ENCODE measurements around the gene FBXW11.

Gene FBXW11

GRCh38 chr5:171841984-171842776, 164.3 kb downstream of the FBXW11 start:
- DNase-seq (ENCODE audit: low spot score), result no peak

- DNase-seq (ENCODE audit: low spot score), result no peak
Observed at GRCh38 chr5:171840711-171841522, 165.5 kb downstream of the FBXW11 start.

- no peak for DNase-seq (ENCODE audit: low spot score)
Observed at GRCh38 chr5:171840066-171840465, 166.4 kb downstream of the FBXW11 start.

GRCh38 chr5:171839112-171839511, 167.3 kb downstream of the FBXW11 start:
- no peak for DNase-seq (ENCODE audit: low spot score)

DNA sequence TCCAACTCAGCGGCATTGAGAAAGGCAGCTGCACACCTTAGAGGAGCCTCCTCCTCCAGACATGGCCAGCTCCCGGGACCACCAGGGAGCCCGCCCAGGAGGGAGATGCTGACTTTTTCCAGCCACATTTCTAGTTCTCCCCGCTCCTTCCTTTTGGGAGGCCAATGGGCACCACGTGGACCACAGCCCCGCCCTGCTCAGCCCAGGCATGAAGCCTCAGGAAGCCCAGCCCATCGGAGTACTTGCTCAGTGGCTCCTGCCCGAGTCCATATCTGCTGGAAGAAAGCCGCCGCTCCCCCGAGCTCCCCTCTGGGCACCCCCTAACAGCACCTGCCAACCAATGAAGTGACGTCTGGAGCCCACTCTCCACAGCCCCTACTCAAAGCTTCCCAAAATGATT, 168.4 kb downstream of the FBXW11 start:
- no peak for DNase-seq (ENCODE audit: low spot score)

- DNase-seq (ENCODE audit: low spot score), result no peak
Observed at GRCh38 chr5:171837522-171837921, 168.9 kb downstream of the FBXW11 start.

- DNase-seq (ENCODE audit: low spot score), result no peak
Observed at GRCh38 chr5:171835066-171835465, 171.4 kb downstream of the FBXW11 start.

- no peak for DNase-seq (ENCODE audit: low spot score)
Observed at GRCh38 chr5:171834461-171834860, 172.0 kb downstream of the FBXW11 start.

- DNase-seq (ENCODE audit: low spot score), result no peak
Observed at GRCh38 chr5:171832775-171833174, 173.7 kb downstream of the FBXW11 start.

DNA sequence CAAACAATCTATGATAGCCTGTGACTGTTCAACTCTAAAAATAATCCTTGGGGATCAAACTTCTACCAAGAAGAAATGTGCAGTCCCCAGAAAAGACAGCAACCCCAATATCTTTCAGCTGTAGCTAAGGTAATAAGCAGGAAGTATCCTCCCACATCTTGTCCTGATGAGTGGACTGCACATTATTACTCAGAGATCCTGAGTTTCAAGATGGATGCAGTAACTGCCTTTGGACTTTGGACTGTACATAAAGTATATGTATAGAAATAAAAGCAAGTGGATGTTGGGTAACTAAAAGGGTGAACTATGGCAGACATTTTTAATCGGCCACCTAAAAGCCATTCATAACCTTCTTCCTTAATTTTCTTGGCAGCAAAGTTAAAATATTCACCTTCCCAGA, 175.8 kb downstream of the FBXW11 start:
- DNase-seq (ENCODE audit: low spot score), result no peak

DNA sequence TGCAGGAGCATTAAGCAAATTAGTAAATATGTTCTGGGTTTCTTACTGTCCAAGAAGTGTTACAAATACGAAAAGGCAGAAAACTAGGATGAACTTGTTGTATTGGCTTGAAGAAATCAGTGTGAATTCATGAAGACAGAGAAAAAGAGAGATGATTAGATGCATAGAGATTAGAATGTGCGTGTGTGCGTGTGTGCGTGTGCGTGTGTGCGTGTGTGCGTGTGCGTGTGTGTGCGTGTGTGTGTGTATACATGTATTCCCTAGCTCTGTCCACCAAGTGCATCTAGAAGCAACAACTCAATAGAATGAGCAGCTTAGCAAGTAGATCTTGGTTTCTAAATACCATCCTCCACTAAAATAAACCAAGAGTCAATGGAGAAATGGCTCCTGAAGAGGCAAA, 179.3 kb downstream of the FBXW11 start:
- DNase-seq (ENCODE audit: low spot score), result no peak

DNA sequence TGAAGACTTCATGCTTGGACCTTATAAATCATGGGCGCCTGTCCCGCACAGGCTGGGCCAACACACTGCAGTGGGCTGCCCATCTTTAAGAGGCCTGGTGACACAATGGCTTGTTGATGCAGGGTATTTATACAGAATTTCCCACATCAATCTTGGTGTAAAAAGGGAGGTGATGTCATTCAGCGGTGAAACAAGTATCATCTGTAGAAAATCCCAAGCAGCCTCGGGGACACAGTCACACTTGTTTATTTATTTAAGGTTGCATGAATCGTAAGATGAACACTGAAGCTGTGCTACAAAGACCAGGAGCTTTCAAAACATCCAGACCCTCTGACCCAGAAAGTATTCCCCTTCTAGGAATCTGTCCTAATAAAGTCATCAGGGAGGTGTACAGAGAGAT, 180.3 kb downstream of the FBXW11 start:
- no peak for DNase-seq (ENCODE audit: low spot score)

DNA sequence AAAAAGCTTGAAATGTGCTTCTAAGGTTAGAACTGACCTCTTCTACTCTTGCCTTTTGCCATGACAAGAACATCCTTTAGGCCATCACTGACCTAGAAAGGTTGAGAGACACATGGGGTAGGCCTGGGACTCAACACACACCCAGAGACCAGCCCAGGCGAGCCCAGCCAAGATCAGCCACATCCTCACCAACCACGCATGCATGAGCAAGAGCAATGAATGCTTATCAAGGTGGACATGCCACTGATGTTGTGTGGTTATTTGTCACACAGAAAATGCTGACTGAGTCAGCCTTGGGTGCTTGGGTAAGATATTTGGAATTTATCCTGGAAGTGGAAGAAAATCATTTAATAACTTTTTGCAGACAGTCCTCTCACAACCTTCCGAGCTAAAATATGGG, 181.4 kb downstream of the FBXW11 start:
- DNase-seq (ENCODE audit: low spot score), result no peak

DNA sequence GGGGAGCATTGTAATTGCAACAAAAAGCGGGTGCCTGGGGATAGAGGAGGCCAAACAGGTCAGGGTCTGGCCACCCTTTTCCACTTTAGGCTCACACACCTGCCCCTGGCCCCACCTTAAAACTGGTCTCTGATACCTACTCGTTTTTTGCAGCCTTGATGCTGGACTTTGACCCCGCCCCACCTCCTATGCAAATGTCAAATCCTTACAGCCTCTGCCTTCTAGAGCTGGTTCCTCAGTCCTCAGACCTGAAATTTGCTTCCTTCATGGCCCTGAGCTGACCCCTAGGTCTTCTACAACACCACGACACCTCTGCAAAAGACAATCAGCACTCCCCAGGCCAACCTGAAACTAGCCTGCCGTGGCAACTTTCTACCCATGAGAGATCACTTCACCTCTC, 183.2 kb downstream of the FBXW11 start:
- no peak for DNase-seq (ENCODE audit: low spot score)

DNA sequence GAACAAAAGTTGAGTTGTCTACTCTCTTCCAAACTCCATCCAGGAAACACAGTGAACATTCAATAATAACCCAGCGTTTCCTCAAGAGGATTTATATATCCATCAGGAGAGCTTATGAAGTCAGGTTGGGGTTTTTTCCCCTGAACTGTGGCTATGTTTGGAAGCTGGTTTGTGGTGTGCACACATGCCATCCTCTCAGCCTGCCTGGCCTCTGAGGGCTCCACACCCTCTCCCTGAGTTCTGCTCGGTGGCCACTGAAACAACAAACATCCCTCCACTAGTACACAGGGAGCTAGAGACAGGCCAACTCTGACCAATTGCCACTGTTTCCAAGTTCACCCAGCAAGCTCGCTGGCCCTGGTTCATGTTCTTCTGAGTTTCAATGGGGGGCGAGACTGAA, 185.2 kb downstream of the FBXW11 start:
- DNase-seq (ENCODE audit: low spot score), result no peak

GRCh38 chr5:171820561-171820960, 185.9 kb downstream of the FBXW11 start:
- DNase-seq (ENCODE audit: low spot score), result no peak

GRCh38 chr5:171816666-171817065, 189.8 kb downstream of the FBXW11 start:
- no peak for DNase-seq (ENCODE audit: low spot score)

DNA sequence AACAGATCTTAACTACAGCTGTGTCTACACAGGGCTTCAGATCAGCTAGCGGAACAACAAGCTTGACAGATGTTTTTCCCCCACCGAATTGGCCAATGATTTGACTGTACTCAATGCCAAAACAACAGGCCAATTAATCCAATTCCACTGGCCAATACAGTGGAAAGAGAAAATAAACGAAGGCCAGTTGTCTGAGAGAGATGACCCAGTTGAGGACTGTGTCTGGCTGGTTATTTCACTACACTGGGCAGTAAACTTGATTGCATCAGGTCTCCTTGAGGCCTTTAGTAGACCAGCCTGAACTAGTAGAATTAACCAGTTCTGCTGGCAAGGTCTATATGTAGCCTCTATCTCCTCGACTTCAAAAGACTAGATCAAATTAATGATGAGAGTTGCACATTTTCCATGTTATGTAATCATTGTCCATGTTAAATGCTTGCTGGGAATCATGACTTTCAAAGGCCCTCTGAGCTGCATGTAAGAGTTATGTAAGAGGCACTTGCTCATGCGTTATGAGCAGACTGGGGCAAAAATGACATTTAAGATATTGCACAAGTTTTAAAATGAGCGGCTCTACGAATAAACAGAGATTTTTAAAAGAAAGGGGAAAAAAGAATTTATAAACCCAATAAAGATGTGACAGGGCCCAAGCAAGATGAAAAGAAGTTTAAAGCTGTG, 192.5 kb downstream of the FBXW11 start:
- no peak for DNase-seq (ENCODE audit: low spot score)

- no peak for DNase-seq (ENCODE audit: low spot score)
Observed at GRCh38 chr5:171813270-171813669, 193.2 kb downstream of the FBXW11 start.
